NCI-H2171 (cell line): ENCODE measurements around the gene PA2G4.

Source experiments
- DNase-seq: peaks from one replicate; lab custom pipeline; 2025; lab: John Stamatoyannopoulos, UW

Gene PA2G4

GRCh38 chr12:56127485-56127887 is 23.1 kb downstream of the PA2G4 start:
- no peak for DNase-seq

- peak; percentile 98 for DNase-seq
Observed at GRCh38 chr12:56127888-56128669, 23.7 kb downstream of the PA2G4 start, which contains the start of gene ESYT1. Gene ESYT1, plus strand, starts transcription at chr12:56128267. Its CDS starts 53 bp downstream, at chr12:56128320.

- no peak for DNase-seq
Observed at GRCh38 chr12:56128670-56129205, 24.4 kb downstream of the PA2G4 start.

- no peak for DNase-seq
Observed at GRCh38 chr12:56129206-56129941, 25.0 kb downstream of the PA2G4 start.

GRCh38 chr12:56129942-56130495 is 25.7 kb downstream of the PA2G4 start:
- no peak for DNase-seq

- no peak for DNase-seq
Observed at GRCh38 chr12:56130876-56131275, 26.5 kb downstream of the PA2G4 start.

GRCh38 chr12:56134897-56135296 is 30.5 kb downstream of the PA2G4 start:
- DNase-seq = no peak

- DNase-seq = no peak
Observed at GRCh38 chr12:56137853-56138571, 33.7 kb downstream of the PA2G4 start.

GRCh38 chr12:56141946-56142784 is 37.8 kb downstream of the PA2G4 start:
- DNase-seq = no peak

- DNase-seq = no peak
Observed at GRCh38 chr12:56143217-56143616, 38.9 kb downstream of the PA2G4 start.

- no peak for DNase-seq
Observed at GRCh38 chr12:56143870-56144269, 39.5 kb downstream of the PA2G4 start.

- no peak for DNase-seq
Observed at GRCh38 chr12:56145217-56145616, 40.9 kb downstream of the PA2G4 start.

- no peak for DNase-seq
Observed at GRCh38 chr12:56146492-56147460, 42.4 kb downstream of the PA2G4 start.

GRCh38 chr12:56150563-56150962 is 46.2 kb downstream of the PA2G4 start:
- no peak for DNase-seq

- DNase-seq = peak; percentile 35
Observed at GRCh38 chr12:56151672-56152131, 47.3 kb downstream of the PA2G4 start.

- peak; percentile 94 for DNase-seq
Observed at GRCh38 chr12:56152132-56152755, 47.9 kb downstream of the PA2G4 start, which contains the start of gene MYL6B. Gene MYL6B, plus strand, starts transcription at chr12:56152587. Its CDS starts 1,332 bp downstream, at chr12:56153919.

GRCh38 chr12:56152756-56153677 is 48.7 kb downstream of the PA2G4 start:
- no peak for DNase-seq

- no peak for DNase-seq
Observed at GRCh38 chr12:56153678-56154065, 49.3 kb downstream of the PA2G4 start.
